ENCODE data around the gene PAPOLA.

The PAPOLA gene

GRCh38 chr14:96565811-96566210 lies 63.6 kb downstream of the PAPOLA start:
- DNase-seq (ENCODE audit: low read depth), result no peak

DNA sequence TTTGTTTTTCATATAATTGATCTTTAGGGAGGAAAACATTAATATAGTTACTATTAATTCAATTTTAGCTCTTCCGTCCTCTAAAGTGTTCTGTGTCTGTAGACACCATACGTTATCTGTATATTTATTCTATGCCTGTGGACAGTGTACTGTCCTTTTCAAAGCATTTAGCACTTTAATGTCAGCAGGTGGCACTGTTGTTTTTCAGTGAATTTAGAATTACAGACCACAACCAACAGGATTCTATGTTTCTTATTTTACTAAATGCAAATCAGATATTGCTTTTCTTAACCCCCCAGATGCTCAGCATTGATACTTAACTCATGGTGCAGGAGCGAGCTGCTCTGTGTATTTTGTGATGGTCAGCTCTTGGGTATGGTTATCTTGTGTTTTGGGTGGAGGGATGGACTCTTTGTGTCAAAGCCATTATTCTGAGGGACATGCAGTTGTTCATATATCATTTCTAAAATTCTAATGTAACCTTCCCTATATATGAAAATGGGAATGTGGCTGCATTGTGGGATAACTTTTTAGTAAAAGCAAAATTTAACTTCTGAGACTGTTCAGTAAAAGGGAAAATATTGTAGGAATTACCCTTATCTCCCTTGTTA lies 65.2 kb downstream of the PAPOLA start:
- DNase-seq (ENCODE audit: low read depth), result no peak

DNA sequence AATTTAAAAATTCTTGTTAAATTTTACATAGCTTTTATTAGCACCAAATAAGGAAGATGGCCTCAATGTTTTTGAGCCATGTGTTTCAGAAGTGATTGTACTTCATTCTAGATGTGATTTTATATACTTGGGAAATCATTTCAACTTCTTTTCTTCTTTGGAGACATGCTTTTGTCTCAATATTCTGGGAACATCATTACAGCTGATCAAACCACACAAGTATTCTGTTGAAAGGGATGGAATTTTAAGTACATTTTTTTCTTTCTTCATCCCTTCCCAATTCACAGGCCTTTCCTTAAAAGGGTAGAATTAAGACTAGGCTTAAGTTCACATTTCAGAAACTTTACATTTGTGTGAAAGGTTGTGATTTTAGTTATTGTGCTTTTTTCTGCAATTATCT lies 66.4 kb downstream of the PAPOLA start:
- DNase-seq (ENCODE audit: low read depth), result no peak

DNA sequence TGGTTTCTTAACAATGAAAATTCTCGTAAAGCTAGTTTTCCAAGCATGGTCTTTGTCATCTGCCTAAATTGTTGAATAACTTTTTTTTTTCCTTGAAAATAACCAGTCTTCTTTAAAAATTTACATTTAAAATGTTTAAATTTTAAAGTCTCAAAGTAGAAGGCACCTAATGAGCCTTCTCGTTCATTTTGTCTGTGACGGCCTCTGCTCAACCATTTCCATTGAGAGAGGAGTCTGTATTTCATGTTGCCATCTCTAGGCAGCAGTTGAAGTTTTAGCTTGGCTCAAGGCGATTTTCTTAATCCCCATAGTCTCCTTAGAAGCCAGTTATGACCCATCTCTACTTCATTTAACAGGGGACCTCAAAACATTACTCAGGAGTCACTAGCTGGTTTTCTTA lies 69.1 kb downstream of the PAPOLA start:
- no peak for DNase-seq (ENCODE audit: low read depth)

DNA sequence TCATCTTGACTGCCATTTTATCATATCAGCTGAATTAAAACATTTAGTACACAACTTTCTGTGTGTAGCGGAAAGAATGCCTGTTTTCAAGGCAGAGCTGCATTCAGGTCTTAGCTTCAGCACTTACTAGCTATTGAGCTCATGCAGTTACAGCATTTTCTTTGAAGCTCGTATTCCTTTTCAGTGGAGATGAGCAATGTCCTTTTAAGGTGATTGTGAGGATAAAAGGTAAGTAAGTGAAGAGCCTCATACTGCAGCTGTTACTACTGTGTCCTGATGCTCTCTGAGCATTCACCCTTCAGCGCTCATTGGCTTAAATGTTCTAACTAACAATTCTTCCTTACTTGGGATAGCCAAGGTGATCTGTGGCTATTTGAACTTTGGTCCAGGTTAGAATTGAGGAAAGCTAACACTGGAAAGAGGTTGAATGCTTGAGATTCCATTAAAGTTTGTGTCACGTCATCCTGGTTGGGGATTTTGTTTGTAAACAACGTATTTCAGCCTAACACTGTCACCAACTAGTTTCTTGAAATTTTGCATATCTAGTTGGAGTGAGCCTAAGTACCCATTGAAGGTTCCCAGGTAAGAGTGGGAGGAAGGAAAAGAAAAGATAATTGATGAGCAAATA lies 71.4 kb downstream of the PAPOLA start:
- DNase-seq (ENCODE audit: low read depth), result no peak

DNA sequence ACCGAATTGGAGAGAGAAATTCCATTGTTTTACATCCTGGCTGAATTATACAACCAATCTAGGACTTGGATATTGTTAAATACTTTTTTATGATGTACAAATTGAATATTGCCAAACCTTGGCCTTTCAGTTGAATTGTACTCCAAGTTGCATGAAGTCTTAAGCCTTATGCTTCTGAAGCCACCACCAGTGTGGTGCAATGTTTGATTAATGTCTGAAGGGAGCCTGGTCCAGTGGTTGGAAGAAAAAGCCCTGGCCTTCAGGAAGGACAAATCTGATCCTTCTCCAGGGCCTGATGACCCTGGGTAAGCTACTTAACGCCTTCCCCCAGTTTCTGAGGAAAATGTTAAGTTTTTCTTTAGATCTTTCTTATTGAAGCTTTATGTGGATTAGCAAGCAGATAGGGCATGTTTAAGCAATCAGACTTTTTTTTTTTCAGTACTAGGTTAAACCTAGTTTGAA lies 72.0 kb downstream of the PAPOLA start:
- DNase-seq (ENCODE audit: low read depth), result no peak

GRCh38 chr14:96574633-96575632 lies 72.8 kb downstream of the PAPOLA start:
- DNase-seq (ENCODE audit: low read depth), result no peak

DNA sequence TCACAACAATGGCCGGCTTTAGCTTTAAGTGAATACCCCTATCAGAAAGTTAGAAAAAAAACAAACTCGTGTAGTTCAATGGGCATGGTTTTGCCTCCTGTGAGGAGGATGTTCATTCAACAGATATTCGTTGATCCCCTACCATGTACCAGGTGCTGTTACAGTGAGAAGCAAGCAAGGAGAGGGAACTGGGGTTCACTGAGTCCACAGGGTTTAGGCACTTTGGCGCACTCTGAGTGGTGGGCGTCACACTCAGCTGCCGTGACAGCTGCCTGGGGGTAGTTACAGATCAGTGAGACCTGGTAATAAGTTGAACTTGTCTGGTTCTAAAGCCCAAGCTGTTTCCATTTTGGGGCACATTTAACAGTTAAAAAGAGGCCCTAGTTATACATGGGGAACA lies 74.2 kb downstream of the PAPOLA start:
- no peak for DNase-seq (ENCODE audit: low read depth)

DNA sequence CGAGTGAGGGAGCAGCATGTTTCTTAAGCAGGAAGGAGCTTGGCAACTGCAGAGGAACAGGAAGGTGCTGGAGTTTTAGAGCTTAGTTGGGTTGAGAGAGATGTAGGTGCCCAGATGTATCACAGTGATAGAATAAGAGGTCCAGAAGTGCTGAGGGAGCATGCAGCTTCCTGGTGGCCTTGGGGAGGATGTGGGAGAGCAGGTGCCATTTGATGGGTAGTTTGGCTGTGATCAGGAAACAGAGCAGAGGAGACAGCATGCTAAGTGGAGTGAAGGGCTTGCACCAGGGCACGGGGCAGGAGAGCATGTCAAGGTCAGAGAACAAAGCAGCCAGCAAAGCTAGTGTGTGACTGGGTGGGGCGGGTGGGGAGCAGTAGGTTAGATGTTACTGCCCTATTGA lies 74.8 kb downstream of the PAPOLA start:
- no peak for DNase-seq (ENCODE audit: low read depth)

DNA sequence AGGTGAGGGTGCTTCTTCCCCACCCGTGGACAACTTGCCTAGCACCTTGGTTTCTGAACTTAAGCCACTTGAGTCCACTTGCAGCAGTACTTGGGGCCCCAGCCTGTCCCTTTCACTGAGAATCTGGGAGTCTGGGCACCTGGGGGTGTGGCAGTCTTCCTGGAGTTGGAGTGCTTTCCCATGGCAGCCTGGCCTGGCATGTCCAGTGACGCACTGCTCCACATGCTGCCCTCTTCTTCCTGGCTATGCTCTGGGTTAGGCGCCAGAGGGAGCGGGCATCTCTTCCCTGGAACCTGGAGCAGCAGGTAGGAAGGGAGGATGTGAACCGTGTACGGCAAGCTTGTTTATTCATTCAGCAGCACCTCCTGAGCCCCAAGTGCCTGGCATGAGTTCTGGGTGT lies 76.4 kb downstream of the PAPOLA start:
- no peak for DNase-seq (ENCODE audit: low read depth)

DNA sequence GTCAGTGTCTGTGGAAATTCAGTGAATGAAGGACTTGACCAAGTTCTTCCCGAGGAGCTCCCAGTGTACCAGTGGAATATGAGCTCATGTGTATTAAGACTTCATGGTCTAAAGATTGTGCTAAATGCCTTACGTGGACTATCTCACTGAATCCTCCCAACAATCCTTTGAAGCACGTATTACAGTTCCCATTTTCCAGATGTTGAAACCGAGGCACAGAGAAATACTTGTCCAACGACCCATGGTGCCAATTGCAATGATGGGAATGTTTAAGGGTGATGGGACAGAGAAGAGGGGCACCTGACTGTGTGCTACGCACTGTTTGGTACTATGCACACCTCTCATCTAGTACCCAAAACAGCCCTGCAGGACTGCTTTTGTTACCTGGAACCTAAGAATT lies 77.2 kb downstream of the PAPOLA start:
- DNase-seq (ENCODE audit: low read depth), result no peak

DNA sequence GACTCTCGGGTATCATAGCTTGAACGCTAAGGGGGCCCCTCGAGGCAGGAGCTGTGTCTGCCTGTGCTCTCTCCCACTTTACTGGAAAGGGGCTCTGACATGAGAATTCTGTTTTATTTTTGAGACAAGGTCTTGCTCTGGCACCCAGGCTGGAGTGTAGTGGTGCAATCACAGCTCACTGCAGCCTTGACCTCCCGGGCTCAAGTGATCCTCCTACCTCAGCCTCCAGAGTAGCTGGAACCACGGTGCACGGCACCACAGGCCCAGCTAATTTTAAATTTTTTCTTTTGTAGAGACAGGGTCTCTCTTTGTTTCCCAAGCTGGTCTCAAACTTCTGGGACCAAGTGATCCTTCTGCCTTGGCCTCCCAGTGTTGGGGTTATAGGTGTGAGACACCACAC lies 77.7 kb downstream of the PAPOLA start:
- DNase-seq (ENCODE audit: low read depth), result no peak

GRCh38 chr14:96580566-96580965 lies 78.4 kb downstream of the PAPOLA start:
- DNase-seq (ENCODE audit: low read depth), result no peak

GRCh38 chr14:96581026-96581425 lies 78.8 kb downstream of the PAPOLA start:
- no peak for DNase-seq (ENCODE audit: low read depth)

- DNase-seq (ENCODE audit: low read depth), result no peak
These were observed 79.7 kb downstream of the PAPOLA start for GRCh38 chr14:96581902-96582301.

- DNase-seq (ENCODE audit: low read depth), result no peak
These were observed 80.3 kb downstream of the PAPOLA start for GRCh38 chr14:96582411-96582961.

DNA sequence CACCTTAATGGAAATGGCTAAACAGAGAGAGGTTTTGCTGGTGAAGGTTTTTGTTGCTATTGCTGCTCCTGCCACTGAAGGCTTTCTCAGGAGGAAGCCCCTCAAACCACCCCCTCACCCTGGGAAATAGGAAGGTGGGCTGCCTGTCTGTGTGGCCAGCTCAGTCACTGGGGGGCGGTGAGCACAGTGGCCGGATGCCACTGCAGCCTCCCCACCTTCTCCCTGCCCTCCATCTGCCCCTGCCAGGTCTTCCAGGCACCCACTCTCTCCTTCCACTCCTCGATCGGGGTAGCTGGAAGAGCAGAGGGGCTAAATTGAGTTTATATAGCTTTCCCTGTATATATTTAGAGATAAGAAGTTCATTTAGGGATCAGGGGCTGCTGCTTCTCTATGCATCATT lies 80.8 kb downstream of the PAPOLA start:
- no peak for DNase-seq (ENCODE audit: low read depth)

- no peak for DNase-seq (ENCODE audit: low read depth)
These were observed 81.4 kb downstream of the PAPOLA start for GRCh38 chr14:96583569-96584041.

DNA sequence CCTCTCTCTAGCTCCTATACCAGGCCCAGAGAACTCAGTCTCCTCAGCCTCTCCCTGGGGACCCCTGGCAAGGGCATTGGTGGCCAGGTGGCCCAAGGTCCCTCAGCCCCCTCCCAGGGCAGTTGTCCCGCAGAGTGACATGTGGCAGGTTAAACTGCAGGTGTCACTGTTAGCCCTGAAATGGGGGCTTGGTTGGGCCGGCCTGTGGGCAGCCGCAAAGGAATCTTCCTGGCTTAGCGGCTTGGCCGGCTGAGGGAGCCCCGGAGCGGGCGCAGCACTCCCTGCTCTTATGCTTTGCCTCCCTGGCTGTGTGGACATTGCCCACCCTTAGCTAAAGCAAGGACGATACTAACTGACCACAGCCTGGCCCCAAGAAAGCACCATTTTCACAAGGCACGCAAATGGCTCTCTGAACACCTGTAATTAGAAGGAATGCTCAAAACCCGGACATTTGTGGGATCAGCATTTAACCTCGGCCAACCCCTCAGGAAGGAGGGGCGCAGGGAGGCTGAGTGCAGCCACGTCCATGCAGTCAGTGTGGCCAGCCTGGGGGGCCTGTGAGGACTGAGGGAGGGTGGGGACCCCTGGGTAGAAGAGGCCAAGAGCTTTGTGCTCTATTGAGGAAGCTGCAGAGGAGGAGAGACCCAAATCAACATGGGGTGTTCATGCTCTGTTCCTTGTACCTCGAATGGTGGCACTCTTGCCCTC lies 82.2 kb downstream of the PAPOLA start:
- no peak for DNase-seq (ENCODE audit: low read depth)

DNA sequence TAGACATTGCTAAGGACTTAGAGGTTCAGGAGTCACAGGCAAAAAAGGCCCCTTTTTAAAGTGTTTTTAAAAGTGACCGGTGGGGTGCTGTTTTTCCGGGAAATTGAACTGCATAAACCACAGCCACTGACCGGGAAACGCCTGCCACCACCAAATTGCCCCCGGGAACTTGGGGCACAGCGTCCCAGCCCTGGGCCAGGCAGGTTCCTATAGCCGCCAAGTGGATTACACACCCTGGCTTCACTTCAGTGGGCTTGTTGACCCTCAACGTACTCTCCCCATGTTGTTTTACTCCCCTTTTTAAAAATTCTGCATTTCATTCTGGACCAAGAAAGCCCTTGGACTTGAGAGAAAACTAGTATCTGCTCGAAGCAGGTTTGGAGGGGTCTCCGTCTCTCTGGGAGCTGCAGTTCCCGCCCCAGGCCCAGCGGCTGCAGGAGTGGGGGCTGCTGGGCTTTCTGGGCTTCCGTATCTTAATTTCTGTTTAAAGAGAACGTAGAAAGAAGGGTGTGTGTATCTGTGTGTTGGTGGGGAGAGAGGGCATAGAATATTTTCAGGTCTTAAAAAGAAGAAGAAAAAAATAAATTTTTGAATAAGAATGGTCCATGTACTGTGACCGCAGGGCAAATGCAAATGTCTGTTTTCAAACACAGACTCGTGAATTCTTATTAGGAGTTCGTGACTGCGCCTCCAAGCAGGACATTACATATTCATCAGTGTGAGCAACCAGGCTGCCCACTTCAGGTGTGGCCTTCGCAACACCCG lies 82.9 kb downstream of the PAPOLA start:
- DNase-seq (ENCODE audit: low read depth), result no peak

DNA sequence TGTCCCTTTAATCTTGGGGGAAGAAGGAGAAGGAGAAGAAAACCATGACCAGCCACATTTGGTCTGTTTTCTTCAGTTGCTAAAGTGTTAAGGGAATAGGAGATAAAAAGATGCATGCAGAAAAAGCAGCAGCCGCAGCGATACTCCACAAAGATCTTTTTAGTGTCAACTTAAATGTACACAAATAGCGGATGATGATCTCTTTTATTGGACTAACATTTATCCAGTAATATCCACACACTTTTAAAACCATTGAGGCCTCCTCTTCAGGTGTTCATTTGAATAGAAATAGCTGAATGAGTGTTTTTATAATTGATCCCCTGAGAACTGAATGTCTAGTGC lies 83.5 kb downstream of the PAPOLA start:
- DNase-seq (ENCODE audit: low read depth), result no peak

All from stimulated activated CD8-positive, alpha-beta memory T cell treated with anti-CD3 and anti-CD28 coated beads, Interleukin-15, amount 100 ng/mL, for 1 hour (primary cell).